HG02623 (cell line): Measurements from ENCODE around the gene LIMK2.
A peak's percentile ranks its signal among the peaks of the same experiment; 100 is the strongest.
"Not testable (repeated sequence)": the region's sequence is repeated elsewhere in the genome, so short reads cannot be mapped to it uniquely, and the experiment has no call there.

ENCODE experiments used
- ATAC-seq: cut with Tn5 transposase; IDR thresholded peaks from one replicate; pipeline ENCODE4 v1.9.1; 2021; ENCODE audit warnings: moderate library complexity; ENCODE audit not compliant: unreplicated experiment

Gene LIMK2

DNA sequence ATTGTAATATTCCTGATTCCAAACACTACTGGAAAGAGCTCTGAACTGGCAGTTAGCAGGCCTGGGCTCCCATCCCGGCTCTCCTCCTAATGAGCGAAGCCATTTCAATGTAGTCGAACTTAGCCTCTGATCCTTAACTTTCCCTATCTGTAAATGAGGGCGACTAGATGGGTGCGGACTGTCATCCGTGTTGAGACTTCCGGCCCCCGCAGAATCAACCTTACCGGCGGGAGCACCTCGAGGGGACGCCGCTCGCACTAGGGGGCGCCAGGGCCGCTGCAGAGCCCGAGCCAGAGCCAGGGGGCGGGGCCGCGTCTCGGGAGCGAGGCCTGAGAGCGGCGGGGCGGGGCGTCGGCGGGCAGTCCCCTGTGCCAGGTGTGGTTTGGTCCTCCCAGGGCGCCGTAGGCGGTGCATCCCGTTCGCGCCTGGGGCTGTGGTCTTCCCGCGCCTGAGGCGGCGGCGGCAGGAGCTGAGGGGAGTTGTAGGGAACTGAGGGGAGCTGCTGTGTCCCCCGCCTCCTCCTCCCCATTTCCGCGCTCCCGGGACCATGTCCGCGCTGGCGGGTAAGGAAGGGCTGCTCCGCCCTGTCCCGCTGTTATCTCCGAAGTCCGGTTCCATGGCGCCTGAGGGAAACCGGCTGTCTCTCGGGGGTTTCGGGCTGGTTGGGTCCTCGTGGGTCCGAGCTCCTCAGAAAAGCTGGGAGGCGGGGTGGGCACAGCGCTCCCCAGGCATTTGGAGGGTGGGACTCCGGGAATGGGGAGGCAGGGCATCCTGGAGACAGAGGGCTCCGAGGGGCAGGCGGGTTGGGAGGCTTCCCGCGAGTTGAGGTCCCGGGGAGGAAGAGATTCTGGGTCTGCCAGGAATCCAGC is at the start of gene LIMK2:
TSS of gene LIMK2 (plus strand) at position 437 of the 869 bp plus-strand sequence. CDS start at position 548, 111 bp downstream.
- ATAC-seq: peak; percentile 80

DNA sequence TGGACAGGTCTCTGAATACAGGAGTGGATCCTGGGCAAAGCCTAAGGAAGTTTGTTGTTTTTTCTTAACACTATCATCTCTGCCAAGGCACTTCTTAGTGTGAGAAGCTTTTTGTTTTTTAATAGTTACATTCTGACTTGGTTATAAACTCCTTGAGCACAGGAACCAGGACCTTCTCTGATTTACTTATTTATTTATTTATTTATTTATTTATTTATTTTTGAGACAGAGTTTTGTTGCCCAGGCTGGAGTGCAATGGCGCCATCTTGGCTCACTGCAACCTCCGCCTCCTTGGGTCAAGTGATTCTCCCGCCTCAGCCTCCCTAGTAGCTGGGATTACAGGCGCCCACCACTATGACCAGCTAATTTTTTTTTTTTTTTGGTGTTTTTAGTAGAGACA is 41.1 kb upstream of the LIMK2 start:
- ATAC-seq: no peak

DNA sequence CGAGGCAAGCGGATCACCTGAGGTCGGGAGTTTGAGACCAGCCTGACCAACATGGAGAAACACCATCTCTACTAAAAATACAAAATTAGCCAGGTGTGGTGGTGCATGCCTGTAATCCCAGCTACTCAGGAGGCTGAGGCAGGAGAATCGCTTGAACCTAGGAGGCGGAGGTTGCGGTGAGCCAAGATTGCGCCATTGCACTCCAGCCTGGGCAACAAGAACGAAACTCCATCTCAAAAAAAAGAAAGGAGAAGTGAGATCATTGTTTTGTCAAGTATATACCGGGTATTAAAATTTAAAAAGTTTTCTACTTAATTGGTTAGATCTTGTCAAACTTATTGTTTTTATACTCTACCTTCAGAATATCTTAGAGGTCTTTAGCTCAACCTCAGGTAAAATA is 40.4 kb upstream of the LIMK2 start:
- ATAC-seq: not testable (repeated sequence)

DNA sequence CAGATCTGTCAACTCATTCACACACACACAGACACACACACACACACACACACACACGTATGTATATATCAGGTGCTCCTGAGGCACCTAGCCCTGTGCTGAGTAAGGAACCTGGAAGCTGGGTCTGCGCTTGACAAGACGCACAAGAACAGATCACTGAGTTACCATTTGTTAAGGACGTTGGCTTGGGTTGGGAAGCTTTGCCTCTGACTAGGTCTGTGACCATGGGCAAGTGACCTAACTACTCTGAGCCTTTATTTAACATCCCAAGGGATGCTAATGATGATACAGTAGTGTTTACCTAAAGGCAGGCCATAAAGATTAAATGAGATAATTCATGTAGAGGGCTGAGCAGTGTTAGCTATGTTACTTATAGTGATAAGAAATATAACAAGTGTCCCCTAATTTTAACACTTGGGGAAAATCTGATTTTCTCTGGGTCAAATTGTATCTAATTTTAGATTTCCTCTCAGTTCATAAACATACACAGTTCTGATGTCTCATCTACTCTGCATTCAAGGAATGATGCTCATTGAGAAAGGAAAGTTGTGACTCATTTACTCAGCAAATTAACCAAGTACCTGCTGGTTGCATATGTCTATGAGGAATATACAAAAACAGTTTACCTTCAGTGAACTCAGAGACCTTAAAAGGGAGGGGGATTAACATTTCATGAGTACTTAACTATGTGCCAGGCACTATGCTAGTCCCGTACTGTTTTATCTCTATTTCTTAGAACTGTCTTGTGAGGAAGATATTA is 38.5 kb upstream of the LIMK2 start:
- no peak for ATAC-seq

DNA sequence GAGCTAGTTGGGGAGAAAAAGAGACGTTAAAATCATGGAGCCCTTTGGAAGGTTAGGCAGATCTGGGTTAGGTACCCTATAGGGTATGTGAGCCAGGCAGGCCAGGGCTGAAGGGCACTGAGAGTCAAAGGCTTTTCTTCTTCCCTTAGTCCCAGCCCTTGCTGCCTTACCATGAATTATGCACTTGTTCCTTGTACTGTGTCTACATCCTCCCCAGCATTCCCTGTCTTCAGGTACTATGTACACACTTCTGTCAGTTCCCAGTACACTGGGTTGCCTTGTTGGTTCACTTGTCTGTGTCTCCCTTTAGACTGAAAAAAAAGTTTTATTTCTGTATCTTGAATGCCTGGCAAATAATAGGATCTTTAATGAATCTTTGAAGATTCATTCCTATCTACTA is 35.2 kb upstream of the LIMK2 start:
- no peak for ATAC-seq

DNA sequence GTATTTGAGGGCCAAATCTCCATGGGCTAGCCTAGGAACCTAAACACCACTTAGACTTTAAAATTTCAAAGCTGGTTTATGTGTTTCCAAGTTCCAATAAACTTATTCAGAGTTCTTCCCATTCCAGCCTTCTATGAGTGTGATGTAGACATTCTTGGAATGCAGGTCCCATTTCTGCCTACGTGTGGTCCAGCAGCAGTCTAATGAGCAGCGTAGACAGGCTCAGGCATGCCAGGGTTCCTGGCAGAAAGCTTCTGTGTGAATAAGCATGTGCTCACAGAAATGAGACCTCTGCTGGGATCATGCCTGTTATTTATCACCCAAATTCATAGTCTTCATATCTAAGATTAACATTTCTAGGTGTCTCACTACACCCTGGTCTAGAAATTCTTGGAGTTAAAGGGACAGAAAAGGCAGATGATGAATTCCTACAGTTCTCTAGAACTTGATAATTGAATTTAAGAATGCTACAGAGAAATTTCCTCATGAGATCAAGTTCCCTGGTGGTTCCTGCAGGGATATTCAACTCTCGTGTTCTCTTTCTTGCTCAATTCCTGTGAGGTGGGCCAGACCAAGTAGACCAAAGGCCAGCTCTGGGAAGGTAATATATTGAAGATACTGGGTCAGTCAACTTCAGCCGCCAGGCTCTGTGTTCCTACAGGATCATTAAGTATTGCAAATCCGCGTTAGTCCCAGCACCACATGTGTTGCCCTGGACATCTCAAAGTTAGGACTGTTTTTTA is 34.5 kb upstream of the LIMK2 start:
- no peak for ATAC-seq

DNA sequence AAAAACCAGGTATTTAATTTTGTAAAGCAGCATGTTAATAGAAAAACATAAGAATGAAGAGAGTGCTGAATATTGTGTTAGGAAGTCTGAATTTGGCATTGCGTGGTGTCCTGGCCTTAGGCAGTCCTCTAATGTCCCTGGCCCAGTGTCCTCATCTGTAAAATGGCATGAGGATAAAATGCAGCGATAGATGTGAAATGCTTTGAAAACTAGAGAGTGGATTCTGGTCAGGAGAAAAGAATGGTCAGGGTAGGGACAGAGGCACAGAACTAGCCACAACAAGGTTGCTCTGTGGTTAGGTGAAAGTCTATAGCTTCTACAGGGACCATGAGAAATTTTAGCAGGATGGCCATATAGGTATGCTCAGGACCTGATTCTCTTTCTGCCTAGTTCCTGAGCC is 33.2 kb upstream of the LIMK2 start:
- ATAC-seq: no peak

DNA sequence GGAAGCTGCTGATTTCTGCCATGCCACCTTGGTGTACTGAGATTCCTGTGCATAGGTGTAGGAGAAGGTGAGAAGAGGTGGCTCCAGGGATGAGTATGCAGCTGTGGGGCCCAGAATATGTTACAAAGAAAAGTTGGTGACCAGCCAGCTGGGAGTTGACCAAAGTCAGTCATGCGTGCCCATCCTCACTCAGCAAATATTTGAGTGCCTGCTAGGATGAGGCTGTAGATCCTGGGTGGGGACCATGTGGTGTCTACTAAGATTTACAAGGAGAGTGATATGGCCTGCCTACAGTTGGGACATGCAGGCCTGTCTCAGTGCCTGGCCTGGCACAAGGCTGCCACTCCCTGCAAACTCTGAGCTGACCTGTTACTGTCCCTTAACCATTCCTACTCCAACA is 32.8 kb upstream of the LIMK2 start:
- ATAC-seq: no peak

DNA sequence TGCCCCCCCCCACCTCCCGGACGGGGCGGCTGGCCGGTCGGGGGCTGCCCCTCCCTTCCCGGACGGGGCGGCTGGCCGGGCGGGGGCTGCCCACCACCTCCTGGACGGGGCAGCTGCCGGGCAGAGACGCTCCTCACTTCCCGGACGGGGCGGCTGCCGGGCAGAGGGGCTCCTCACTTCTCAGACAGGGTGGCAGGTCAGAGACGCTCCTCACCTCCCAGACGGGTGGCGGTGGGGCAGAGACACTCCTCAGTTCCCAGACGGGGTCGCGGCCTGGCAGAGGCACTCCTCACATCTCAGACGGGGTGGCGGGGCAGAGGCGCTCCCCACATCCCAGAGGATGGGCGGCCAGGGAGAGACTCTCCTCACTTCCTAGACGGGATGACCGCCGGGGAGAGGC is 28.1 kb upstream of the LIMK2 start:
- no peak for ATAC-seq

DNA sequence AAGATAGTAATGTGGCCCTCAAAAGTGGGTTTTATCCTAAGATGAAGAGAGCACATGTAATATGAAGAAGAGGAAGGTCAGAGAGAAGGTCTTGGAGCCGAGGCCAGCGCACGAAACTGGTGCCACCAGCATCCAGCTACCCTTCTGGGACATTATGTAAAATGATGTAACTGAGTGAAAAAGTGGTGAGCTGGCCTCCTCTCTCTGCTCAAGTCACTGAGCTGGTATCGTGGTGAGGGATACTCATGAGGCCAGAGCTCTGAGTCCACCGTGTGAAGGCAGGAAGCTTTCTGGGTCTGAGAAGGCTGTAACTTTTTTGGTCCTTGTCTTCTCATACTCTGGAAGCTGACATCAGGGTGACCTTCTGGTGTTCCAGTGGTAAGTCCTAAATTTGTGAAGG is 27.0 kb upstream of the LIMK2 start:
- no peak for ATAC-seq

DNA sequence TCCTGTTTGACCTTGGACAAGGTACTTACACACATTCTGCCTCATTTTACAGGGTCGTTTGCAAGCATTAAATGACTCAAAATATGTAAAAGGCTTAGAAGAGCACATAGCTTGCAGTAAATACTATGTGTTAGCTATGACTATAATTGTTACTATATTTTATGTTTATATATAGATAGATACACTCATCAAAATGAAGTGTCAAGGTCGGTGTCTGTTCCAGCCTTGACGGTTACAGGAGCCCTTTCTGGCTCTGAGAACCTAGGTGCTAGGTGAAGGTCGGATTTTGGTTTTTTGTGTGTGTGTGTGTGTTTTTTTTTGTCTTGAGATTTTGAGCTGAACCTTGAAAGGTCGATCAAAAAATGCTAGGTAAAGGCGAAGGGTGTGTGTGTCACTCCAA is 24.5 kb upstream of the LIMK2 start:
- ATAC-seq: no peak

DNA sequence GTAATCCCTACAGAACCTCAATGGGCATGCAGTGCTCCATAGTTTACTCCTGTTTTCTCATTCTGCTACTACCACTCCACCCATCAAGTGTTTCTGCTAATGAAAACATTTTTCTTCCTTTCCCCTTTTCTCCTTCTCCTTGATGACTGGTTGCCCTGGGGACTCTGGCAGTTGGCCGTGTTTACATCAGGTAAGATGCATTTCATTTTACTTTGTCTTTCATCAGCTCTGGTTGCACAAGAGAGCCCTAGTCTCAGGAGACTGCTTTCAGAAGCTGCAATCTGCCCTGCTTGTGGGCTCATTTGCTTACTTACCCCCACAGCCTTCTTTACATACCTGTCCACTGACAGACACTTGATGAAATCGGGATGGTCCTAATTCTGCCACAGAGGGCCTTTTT is 19.6 kb upstream of the LIMK2 start:
- ATAC-seq: no peak

DNA sequence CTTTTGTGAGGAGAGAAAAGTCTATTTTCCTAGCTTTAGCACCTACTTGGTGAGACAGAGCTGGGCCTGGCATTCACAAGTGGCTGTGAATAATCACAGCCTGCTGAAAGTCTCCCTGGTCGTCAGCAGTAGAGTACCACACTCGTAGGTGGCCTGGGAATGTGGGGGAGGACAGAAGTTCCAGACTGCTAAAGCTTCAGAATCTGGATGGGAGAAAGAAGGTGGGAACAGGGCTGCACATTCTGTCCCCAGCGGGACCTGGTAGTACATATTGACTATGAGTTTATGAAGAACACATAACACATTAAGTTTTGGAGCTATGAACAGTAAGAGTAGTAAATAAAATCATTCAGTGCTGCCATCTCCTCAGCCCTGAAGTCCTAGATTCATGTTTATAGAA is 19.0 kb upstream of the LIMK2 start:
- no peak for ATAC-seq

DNA sequence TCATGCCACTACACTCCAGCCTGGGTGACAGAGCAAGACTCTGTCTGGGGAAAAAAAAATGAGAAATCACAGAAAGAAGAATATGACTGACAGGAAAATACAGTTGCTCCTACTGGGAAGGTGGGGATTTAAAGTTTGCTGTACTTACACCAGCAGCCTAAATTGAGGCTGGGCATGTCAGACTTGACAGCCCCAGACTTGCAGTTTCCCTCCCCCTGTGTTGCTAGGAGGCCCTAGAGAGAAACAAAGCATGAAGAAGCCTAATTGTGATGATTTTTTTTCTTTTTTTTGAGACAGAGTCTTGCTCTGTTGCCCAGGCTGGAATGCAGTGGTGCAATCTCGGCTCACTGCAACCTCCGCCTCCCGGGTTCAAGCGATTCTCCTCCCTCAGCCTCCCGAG is 17.4 kb upstream of the LIMK2 start:
- not testable (repeated sequence) for ATAC-seq

DNA sequence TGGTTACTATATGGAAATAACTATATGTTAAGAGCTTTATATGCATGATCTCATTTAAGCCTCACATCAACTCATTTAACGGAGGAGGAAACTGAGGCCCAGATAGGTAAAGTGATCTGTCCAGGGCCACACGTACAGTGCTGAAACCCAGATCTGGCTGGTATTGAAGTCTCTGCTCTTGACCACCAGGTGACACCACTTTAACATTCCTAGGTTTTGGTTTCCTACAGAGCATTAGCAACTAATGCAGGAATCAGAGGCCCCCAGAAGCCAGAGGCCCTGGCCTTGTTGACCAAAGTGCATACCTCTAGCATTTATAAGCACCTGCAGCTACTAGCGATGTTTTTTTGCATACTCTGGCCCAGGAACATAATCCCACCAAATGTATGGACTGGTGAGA is 12.9 kb upstream of the LIMK2 start:
- ATAC-seq: no peak

DNA sequence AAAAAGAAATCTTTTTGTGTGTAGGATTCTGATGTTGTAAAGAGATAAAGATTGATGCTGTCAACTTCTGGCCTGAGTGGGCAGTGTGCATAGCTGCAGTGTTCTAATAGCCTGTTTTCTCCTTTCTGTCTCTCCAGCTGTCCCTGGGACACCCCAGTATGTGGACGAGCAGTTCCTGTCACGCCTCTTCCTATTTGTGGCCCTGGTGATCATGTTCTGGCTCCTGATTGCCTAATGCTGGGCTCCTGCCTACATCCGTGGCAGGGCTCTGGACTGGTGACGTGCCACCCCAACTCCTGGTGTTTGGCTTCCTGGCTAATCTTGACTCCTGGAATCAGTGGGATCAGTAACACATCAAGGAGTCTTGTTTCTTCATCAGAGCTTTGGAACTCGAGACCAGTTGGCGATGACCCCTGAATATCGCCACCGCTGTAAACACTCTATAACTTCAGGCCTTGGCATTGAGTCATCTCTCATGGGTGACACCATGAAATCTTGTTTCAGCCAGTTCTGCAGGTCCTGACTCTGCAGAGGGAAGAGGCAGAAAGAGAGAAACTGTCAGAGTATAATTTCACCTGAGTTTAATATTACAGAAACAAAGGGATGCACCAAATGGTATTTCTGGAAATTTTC is 7.6 kb upstream of the LIMK2 start:
- ATAC-seq: not testable (repeated sequence)

DNA sequence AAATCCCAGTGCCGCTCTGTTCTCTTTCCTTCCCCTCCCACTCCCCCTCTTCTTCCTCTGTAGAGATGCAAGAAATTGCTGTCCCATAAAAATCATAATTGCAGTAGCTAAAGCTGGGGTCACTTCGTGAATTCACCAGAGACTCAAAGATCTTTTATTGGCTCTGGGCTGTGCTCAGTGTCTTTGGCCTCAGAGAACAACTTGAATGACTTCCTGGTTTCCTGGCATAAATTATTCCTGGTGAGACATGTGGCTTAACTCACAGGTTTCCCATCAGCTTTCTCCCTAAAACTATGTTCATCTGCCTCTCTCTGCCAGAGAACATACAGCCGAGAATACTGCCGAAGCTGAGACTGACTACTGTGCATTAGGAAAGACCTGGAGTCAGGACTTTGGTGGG is 7.0 kb upstream of the LIMK2 start:
- ATAC-seq: not testable (repeated sequence)

DNA sequence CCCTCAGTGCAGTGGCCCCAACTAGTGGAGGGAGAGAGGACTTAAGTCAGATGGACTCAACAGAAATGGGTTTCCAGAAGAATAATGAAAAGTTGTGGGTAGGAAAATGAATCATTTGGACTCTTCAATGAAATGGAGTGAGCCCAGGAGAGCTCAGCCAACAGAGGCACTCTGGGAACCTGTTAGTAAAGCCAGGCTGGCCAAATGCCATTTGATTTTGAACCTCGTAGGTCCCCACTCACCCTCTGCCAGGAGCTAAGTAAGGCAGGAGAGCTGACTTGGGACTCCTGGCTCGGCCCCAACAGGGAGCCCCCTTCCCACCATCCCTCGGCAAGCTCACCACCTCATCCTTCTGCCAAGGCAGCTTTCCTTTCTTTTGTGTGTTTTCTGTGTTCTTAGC is 5.6 kb upstream of the LIMK2 start:
- ATAC-seq: not testable (repeated sequence)

DNA sequence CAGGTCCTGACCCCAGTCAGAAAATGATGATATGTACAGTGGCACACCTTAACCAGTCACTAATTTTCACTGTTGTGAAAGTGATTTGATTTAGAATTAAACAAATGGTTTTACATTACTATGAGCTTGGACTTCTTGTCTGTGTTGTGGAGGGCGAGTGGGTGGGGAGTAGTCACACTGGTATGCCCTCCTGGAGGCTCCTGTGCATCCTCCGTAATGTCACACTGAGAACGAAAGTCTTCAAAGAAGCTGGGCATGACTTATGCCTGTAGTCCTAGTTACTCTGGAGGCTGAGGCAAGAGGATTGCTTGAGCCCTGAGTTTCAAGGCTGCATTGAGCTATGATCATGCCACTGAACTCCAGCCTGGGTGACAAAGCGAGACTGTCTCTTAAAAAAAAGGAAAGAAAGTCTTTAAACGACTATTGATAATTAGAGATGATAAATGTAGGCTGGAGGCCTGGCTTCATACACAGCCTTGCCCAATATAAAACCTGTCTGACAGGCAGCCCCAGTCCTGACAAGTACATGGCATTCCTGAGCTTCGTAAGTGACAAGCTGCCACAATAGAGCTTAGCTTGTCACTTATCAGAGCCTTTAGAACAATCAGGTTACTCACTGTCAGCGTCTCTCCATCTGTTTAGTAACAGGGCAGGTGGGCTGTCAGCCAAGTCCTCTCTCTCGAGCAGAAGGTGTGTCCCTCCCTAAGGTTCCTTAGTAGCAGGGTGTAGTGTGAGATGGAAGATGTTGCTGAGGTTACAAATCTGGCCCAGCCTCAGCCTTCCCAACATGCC is 5.0 kb upstream of the LIMK2 start:
- ATAC-seq: no peak
